Measurements from ENCODE around the gene RTN4R.

DNA sequence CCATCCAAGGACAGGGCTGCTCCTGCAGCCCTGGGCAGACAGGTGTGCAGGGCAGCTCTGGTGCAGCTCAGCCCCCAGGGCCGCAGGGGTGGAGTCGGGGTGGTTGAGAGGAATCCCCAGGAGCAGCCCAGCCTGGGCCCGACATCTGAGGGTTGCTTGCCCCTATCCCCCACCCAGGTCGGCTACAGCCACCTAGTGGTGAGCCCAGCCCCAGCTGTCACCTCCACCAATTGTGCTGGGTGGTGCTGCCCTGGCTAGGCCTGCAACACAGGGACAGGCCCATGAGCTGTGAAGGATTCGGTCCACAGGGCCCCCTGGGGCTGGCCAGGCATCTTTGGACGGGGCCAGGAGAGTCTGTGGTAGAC, 29.6 kb downstream of the RTN4R start:
- TF ChIP-seq, protein P1, sequence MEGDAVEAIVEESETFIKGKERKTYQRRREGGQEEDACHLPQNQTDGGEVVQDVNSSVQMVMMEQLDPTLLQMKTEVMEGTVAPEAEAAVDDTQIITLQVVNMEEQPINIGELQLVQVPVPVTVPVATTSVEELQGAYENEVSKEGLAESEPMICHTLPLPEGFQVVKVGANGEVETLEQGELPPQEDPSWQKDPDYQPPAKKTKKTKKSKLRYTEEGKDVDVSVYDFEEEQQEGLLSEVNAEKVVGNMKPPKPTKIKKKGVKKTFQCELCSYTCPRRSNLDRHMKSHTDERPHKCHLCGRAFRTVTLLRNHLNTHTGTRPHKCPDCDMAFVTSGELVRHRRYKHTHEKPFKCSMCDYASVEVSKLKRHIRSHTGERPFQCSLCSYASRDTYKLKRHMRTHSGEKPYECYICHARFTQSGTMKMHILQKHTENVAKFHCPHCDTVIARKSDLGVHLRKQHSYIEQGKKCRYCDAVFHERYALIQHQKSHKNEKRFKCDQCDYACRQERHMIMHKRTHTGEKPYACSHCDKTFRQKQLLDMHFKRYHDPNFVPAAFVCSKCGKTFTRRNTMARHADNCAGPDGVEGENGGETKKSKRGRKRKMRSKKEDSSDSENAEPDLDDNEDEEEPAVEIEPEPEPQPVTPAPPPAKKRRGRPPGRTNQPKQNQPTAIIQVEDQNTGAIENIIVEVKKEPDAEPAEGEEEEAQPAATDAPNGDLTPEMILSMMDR (IDR thresholded peaks at IDR 0.05; ENCODE audit: low read depth, low read length, poor library complexity, severe bottlenecking), result peak; percentile 74
- no peak for TF ChIP-seq EZH2phosphoT487 (IDR thresholded peaks at IDR 0.05; ENCODE audit: borderline replicate concordance, low read length)

Data from DOHH2 (cell line).